HEK293T (cell line): Measurements from ENCODE around the gene ZNF513.

Experiments used
- ARNT ChIP-seq: fragments of 450-650 bp; IDR thresholded peaks from 2 replicates; pipeline ENCODE4 v1.6.1; 2017; ENCODE audit warnings: mild to moderate bottlenecking
- BHLHE40 ChIP-seq: fragments of 450-650 bp; IDR thresholded peaks from 2 replicates; pipeline ENCODE4 v1.6.1; 2016; ENCODE audit warnings: mild to moderate bottlenecking, moderate library complexity, borderline replicate concordance
- CTBP1 ChIP-seq: fragments of 450-650 bp; IDR thresholded peaks from 2 replicates; pipeline ENCODE4 v1.6.1; 2016; ENCODE audit warnings: borderline replicate concordance
- ELF4 ChIP-seq: fragments of 450-650 bp; IDR thresholded peaks from 2 replicates; pipeline ENCODE4 v1.6.1; 2017; ENCODE audit warnings: antibody characterized with exemption
- FOXK2 ChIP-seq: fragments of 450-650 bp; IDR thresholded peaks from 2 replicates; pipeline ENCODE4 v1.6.1; 2016; ENCODE audit warnings: mild to moderate bottlenecking
- FOXM1 ChIP-seq: fragments of 450-650 bp; IDR thresholded peaks from 2 replicates; pipeline ENCODE4 v1.6.1; 2017; ENCODE audit warnings: mild to moderate bottlenecking, borderline replicate concordance
- HDGF ChIP-seq: fragments of 450-650 bp; IDR thresholded peaks from 2 replicates; pipeline ENCODE4 v1.6.1; 2017; ENCODE audit warnings: antibody characterized with exemption, borderline replicate concordance
- L3MBTL2 ChIP-seq: fragments of 450-650 bp; conservative IDR thresholded peaks from 2 replicates; pipeline ENCODE4 v1.6.1; 2016; ENCODE audit warnings: mild to moderate bottlenecking
- LEF1 ChIP-seq: fragments of 450-650 bp; IDR thresholded peaks from 2 replicates; pipeline ENCODE4 v1.6.1; 2017; ENCODE audit warnings: mild to moderate bottlenecking, borderline replicate concordance
- ZNF384 ChIP-seq: fragments of 450-650 bp; IDR thresholded peaks from 2 replicates; pipeline ENCODE4 v1.6.1; 2016

GRCh38 chr2:27376151-27376865 is 4.2 kb downstream of the ZNF513 start:
- no peak for TF ChIP-seq BHLHE40
- TF ChIP-seq ELF4, result no peak
- no peak for TF ChIP-seq FOXK2
- no peak for TF ChIP-seq L3MBTL2
- no peak for TF ChIP-seq ARNT
- TF ChIP-seq ZNF384, result no peak
- TF ChIP-seq FOXM1, result no peak
- no peak for TF ChIP-seq LEF1
- TF ChIP-seq CTBP1, result no peak
- no peak for TF ChIP-seq HDGF
